Trophoblast cell (in vitro differentiated cells and primary cell): ENCODE results near the gene COTL1.

Experiments
- DNase-seq, 2 donors: peaks; one replicate each; pipeline ENCODE4 v3.0.0-alpha.2; 2016
- H2AFZ ChIP-seq: 2 replicates; pipeline ENCODE4 v1.6.1; 2013; ENCODE audit warnings: low read length, moderate library complexity, mild to moderate bottlenecking; ENCODE audit not compliant: insufficient read depth, poor library complexity
- H2AK5ac ChIP-seq: 2 replicates; pipeline ENCODE4 v1.6.1; 2013; ENCODE audit warnings: mild to moderate bottlenecking, low read length
- H2BK120ac ChIP-seq: 2 replicates; pipeline ENCODE4 v1.6.1; 2013; ENCODE audit warnings: low read length, mild to moderate bottlenecking, moderate library complexity; ENCODE audit not compliant: insufficient read depth, poor library complexity
- H2BK12ac ChIP-seq: 2 replicates; pipeline ENCODE4 v1.6.1; 2013; ENCODE audit warnings: mild to moderate bottlenecking, low read length, moderate library complexity
- H2BK5ac ChIP-seq: 2 replicates; pipeline ENCODE4 v1.6.1; 2013; ENCODE audit warnings: low read length, low read depth, moderate library complexity, mild to moderate bottlenecking; ENCODE audit not compliant: poor library complexity
- H3K14ac ChIP-seq: 2 replicates; pipeline ENCODE4 v1.6.1; 2013; ENCODE audit warnings: mild to moderate bottlenecking, low read length
- H3K18ac ChIP-seq: 2 replicates; pipeline ENCODE4 v1.6.1; 2013; ENCODE audit warnings: mild to moderate bottlenecking, low read length
- H3K23ac ChIP-seq: 2 replicates; pipeline ENCODE4 v1.6.1; 2013; ENCODE audit warnings: low read length
- H3K27ac ChIP-seq: 2 replicates; pipeline ENCODE4 v1.5.1; 2013; ENCODE audit warnings: low read depth, mild to moderate bottlenecking, inconsistent platforms, low read length, moderate library complexity
- H3K27me3 ChIP-seq: 2 replicates; pipeline ENCODE4 v1.6.1; 2013; ENCODE audit warnings: inconsistent platforms, mild to moderate bottlenecking, low read length, moderate library complexity; ENCODE audit not compliant: insufficient read depth
- H3K36me3 ChIP-seq, 2 experiments: 1 replicate in 1 of 2; 2 replicates in 1 of 2; pipeline ENCODE4 v1.6.1; 2013; ENCODE audit warnings: low read length in 2 of 2, mild to moderate bottlenecking in 2 of 2, moderate library complexity in 1 of 2; ENCODE audit not compliant: insufficient read depth in 2 of 2, control insufficient read depth in 1 of 2
- H3K4ac ChIP-seq: 2 replicates; pipeline ENCODE4 v1.6.1; 2013; ENCODE audit warnings: low read depth, mild to moderate bottlenecking, low read length, moderate library complexity
- H3K4me1 ChIP-seq, 2 experiments: 1 replicate in 1 of 2; 2 replicates in 1 of 2; pipeline ENCODE4 v1.6.1; 2013; ENCODE audit warnings: low read length in 2 of 2, mild to moderate bottlenecking in 2 of 2, moderate library complexity in 1 of 2; ENCODE audit not compliant: insufficient read depth in 2 of 2, control insufficient read depth in 1 of 2
- H3K4me2 ChIP-seq: 2 replicates; pipeline ENCODE4 v1.6.1; 2013; ENCODE audit warnings: inconsistent platforms, mild to moderate bottlenecking, low read length, moderate library complexity
- H3K4me3 ChIP-seq: 2 replicates; pipeline ENCODE4 v1.5.1; 2013; ENCODE audit warnings: mild to moderate bottlenecking, low read depth, low read length, inconsistent platforms
- H3K79me1 ChIP-seq: one replicate; pipeline ENCODE4 v1.6.1; 2013; ENCODE audit warnings: low read length
- H3K79me2 ChIP-seq: 2 replicates; pipeline ENCODE4 v1.6.1; 2013; ENCODE audit warnings: low read length, mild to moderate bottlenecking; ENCODE audit not compliant: control insufficient read depth, insufficient read depth, poor library complexity
- H3K9ac ChIP-seq: 2 replicates; pipeline ENCODE4 v1.6.1; 2013; ENCODE audit warnings: mild to moderate bottlenecking, low read length
- H3K9me3 ChIP-seq: 2 replicates; pipeline ENCODE4 v1.6.1; 2013; ENCODE audit warnings: low read depth, mild to moderate bottlenecking, control low read depth, inconsistent platforms, low read length; ENCODE audit not compliant: insufficient read depth
- H4K12ac ChIP-seq: 2 replicates; pipeline ENCODE4 v1.6.1; 2013; ENCODE audit warnings: low read depth, mild to moderate bottlenecking, low read length, moderate library complexity
- H4K8ac ChIP-seq: 2 replicates; pipeline ENCODE4 v1.6.1; 2013; ENCODE audit warnings: low read depth, mild to moderate bottlenecking, low read length, moderate library complexity
- H4K91ac ChIP-seq: one replicate; pipeline ENCODE4 v1.6.1; 2013; ENCODE audit warnings: low read depth, mild to moderate bottlenecking, low read length, moderate library complexity
- whole genome bisulfite sequencing: extraction: QIAGEN DNeasy Blood & Tissue Kit; methylation state at CpG from one replicate; pipeline ENCODE4 v1.1.7; 2013; ENCODE audit warnings: missing lambda C conversion rate; ENCODE audit not compliant: insufficient read length, insufficient coverage; ENCODE audit errors: extremely low coverage; 5-methylcytosine and 5-hydroxymethylcytosine counted together

The COTL1 gene

GRCh38 chr16:84548971-84549844 is 68.7 kb downstream of the COTL1 start:
- Histone ChIP-seq H3K23ac (no peak overlapping the region), H3K27ac (no peak overlapping the region), H3K18ac (peak overlapping the region; percentile 0), H3K4me2 (no peak overlapping the region), H4K8ac (peak overlapping the region; percentile 1), H4K91ac (peak overlapping the region; percentile 34), H4K12ac (no peak overlapping the region), H2BK120ac (peak overlapping the region; percentile 5), H3K4me3 (no peak overlapping the region), H3K4me1 (peaks cover 23 to 24% of the 10 kb centered on the region in 2 experiments), H2BK5ac (no peak overlapping the region), H2AK5ac (peak overlapping the region; percentile 5), H3K79me2 (no peaks in the 10 kb centered on the region), H3K14ac (peak overlapping the region; percentile 10), H2BK12ac (peak overlapping the region; percentile 16), H3K79me1 (peaks cover 17% of the 10 kb centered on the region), H3K9me3 (no peaks in the 10 kb centered on the region), H3K27me3 (no peaks in the 10 kb centered on the region), H3K9ac (no peak overlapping the region), H3K36me3 (no peaks in the 10 kb centered on the region), H3K4ac (no peak overlapping the region), H2AFZ (no peak overlapping the region)
- no CpG with 5 or more reads among the region's 25 CpGs for WGBS
- DNase-seq, result no peak

GRCh38 chr16:84548508-84548907 is 69.4 kb downstream of the COTL1 start:
- no peak for DNase-seq
- Histone ChIP-seq H3K18ac (no peak overlapping the region), H3K4me1 (peaks cover 23 to 24% of the 10 kb centered on the region in 2 experiments), H3K27me3 (no peaks in the 10 kb centered on the region), H3K4ac (no peak overlapping the region), H3K23ac (no peak overlapping the region), H3K4me2 (no peak overlapping the region), H4K12ac (no peak overlapping the region), H2BK5ac (no peak overlapping the region), H2BK120ac (no peak overlapping the region), H3K14ac (peak overlapping the region; percentile 16), H2AFZ (no peak overlapping the region), H3K27ac (no peak overlapping the region), H4K8ac (peak overlapping the region; percentile 11), H3K9ac (no peak overlapping the region), H2AK5ac (no peak overlapping the region), H3K79me1 (peaks cover 17% of the 10 kb centered on the region), H3K9me3 (no peaks in the 10 kb centered on the region), H2BK12ac (peak overlapping the region; percentile 80), H3K36me3 (no peaks in the 10 kb centered on the region), H4K91ac (peak overlapping the region; percentile 34), H3K79me2 (no peaks in the 10 kb centered on the region), H3K4me3 (no peak overlapping the region)
- no CpG with 5 or more reads among the region's 8 CpGs for WGBS

- H3K14ac ChIP-seq, result peak overlapping the region; percentile 77
- no peak overlapping the region for H3K4ac ChIP-seq
- H3K27ac ChIP-seq, result peak overlapping the region; percentile 48
- H4K91ac ChIP-seq, result peak overlapping the region; percentile 87
- no peak for DNase-seq
- H3K79me1 ChIP-seq, result peaks cover 17% of the 10 kb centered on the region
- H2BK120ac ChIP-seq, result peak overlapping the region; percentile 81
- peak overlapping the region; percentile 78 for H2BK12ac ChIP-seq
- no peaks in the 10 kb centered on the region for H3K27me3 ChIP-seq
- H3K9ac ChIP-seq, result no peak overlapping the region
- peak overlapping the region; percentile 27 for H3K4me2 ChIP-seq
- peak overlapping the region; percentile 22 for H4K12ac ChIP-seq
- H3K4me3 ChIP-seq, result no peak overlapping the region
- H4K8ac ChIP-seq, result peak overlapping the region; percentile 24
- H3K18ac ChIP-seq, result peak overlapping the region; percentile 63
- no peaks in the 10 kb centered on the region for H3K36me3 ChIP-seq
- peak overlapping the region; percentile 19 for H2AK5ac ChIP-seq
- H2AFZ ChIP-seq, result no peak overlapping the region
- no peaks in the 10 kb centered on the region for H3K79me2 ChIP-seq
- peak overlapping the region; percentile 27 for H2BK5ac ChIP-seq
- peaks cover 23 to 24% of the 10 kb centered on the region in 2 experiments for H3K4me1 ChIP-seq
- H3K23ac ChIP-seq, result no peak overlapping the region
- no CpG with 5 or more reads among the region's 12 CpGs for WGBS
- H3K9me3 ChIP-seq, result no peaks in the 10 kb centered on the region
Observed at GRCh38 chr16:84547546-84548061, 70.3 kb downstream of the COTL1 start.

- Histone ChIP-seq H4K12ac (peak overlapping the region; percentile 51), H3K79me2 (no peaks in the 10 kb centered on the region), H3K9me3 (no peaks in the 10 kb centered on the region), H3K14ac (peak overlapping the region; percentile 77), H4K91ac (peak overlapping the region; percentile 87), H2BK120ac (peak overlapping the region; percentile 81), H3K4ac (peak overlapping the region; percentile 37), H3K18ac (peak overlapping the region; percentile 63), H2BK12ac (peak overlapping the region; percentile 80), H4K8ac (peak overlapping the region; percentile 43), H3K4me1 (peaks cover 23 to 24% of the 10 kb centered on the region in 2 experiments), H2BK5ac (peak overlapping the region; percentile 27), H3K4me2 (peak overlapping the region; percentile 27), H2AK5ac (peak overlapping the region; percentile 85), H3K36me3 (no peaks in the 10 kb centered on the region), H3K23ac (no peak overlapping the region), H3K4me3 (no peak overlapping the region), H3K9ac (no peak overlapping the region), H3K27me3 (no peaks in the 10 kb centered on the region), H3K79me1 (peaks cover 17% of the 10 kb centered on the region), H3K27ac (peak overlapping the region; percentile 48), H2AFZ (no peak overlapping the region)
- DNase-seq, result no peak
- 100% methylated on average over 1 of the region's 22 CpGs for WGBS
Observed at GRCh38 chr16:84546669-84547545, 71.0 kb downstream of the COTL1 start.
